Hepatocyte (in vitro differentiated cells): ENCODE data around the gene RAB9A. TPM values are rescaled to one million over a fixed set of nuclear protein-coding genes. Genes with fewer than 3 reads are reported as not detected.

Source experiments
- DNase-seq: peaks from one replicate; pipeline ENCODE4 v3.0.0-alpha.2; 2016; ENCODE audit warnings: low spot score
- H2AFZ ChIP-seq: fragments of 200-600 bp; sonication (generic); 2 replicates; pipeline ENCODE4 v1.6.0; 2016; ENCODE audit warnings: antibody characterized with exemption, mild to moderate bottlenecking
- H3K27ac ChIP-seq: fragments of 200-600 bp; sonication (generic); 2 replicates; pipeline ENCODE4 v1.5.1; 2016; ENCODE audit warnings: mild to moderate bottlenecking
- H3K27me3 ChIP-seq: fragments of 200-600 bp; sonication (generic); 2 replicates; pipeline ENCODE4 v1.6.1; 2016
- H3K36me3 ChIP-seq: fragments of 200-600 bp; sonication (generic); replicated peaks from 2 replicates; pipeline ENCODE4 v1.5.1; 2016; ENCODE audit warnings: low read depth; ENCODE audit not compliant: insufficient read depth
- H3K4me1 ChIP-seq: fragments of 200-600 bp; sonication (generic); 2 replicates; pipeline ENCODE4 v1.5.1; 2016; ENCODE audit warnings: mild to moderate bottlenecking, moderate library complexity; ENCODE audit not compliant: insufficient read depth
- H3K4me2 ChIP-seq: fragments of 200-600 bp; sonication (generic); 2 replicates; pipeline ENCODE4 v1.6.0; 2016
- H3K4me3 ChIP-seq: fragments of 200-600 bp; sonication (generic); 2 replicates; pipeline ENCODE4 v1.5.1; 2016; ENCODE audit warnings: mild to moderate bottlenecking
- H3K79me2 ChIP-seq: fragments of 200-600 bp; sonication (generic); 2 replicates; pipeline ENCODE4 v1.6.0; 2017; ENCODE audit warnings: mild to moderate bottlenecking
- H3K9me2 ChIP-seq: fragments of 200-600 bp; sonication (generic); replicated peaks from 2 replicates; pipeline ENCODE4 v1.6.0; 2017; ENCODE audit warnings: mild to moderate bottlenecking; ENCODE audit not compliant: insufficient read depth
- H3K9me3 ChIP-seq: fragments of 200-600 bp; sonication (generic); 2 replicates; pipeline ENCODE4 v1.5.1; 2016; ENCODE audit warnings: low read depth, mild to moderate bottlenecking
- H4K20me1 ChIP-seq: fragments of 200-600 bp; sonication (generic); 2 replicates; pipeline ENCODE4 v1.6.0; 2016; ENCODE audit warnings: mild to moderate bottlenecking; ENCODE audit not compliant: insufficient read depth, poor library complexity, severe bottlenecking
- EZH2 ChIP-seq: fragments of 200-600 bp; sonication (generic); IDR thresholded peaks from 2 replicates; pipeline ENCODE4 v1.6.1; 2016; ENCODE audit warnings: antibody characterized with exemption, mild to moderate bottlenecking, borderline replicate concordance
- EZH2phosphoT487 ChIP-seq: fragments of 200-600 bp; sonication (generic); IDR thresholded peaks from one replicate; pipeline ENCODE4 v1.6.1; 2018; ENCODE audit warnings: antibody characterized with exemption, mild to moderate bottlenecking, low read depth, moderate library complexity; ENCODE audit not compliant: unreplicated experiment, severe bottlenecking
- WGBS: methylation state at CpG from one replicate; pipeline ENCODE4 v1.1.6; 2016; ENCODE audit warnings: low lambda C conversion rate; ENCODE audit errors: missing lambda C conversion rate; 5-methylcytosine and 5-hydroxymethylcytosine counted together
- polyA plus RNA-seq: library from polyadenylated mRNA; unstranded; fragments of >200 nt; fragmentation: Nextera tagmentation; extraction: Ambion mirVana; gene quantifications from 2 replicates; pipeline ENCODE4 v1.2.1, GENCODE V29; 2016
- total RNA-seq: library from RNA; depleted of rRNA; stranded (reverse); fragments of >200 nt; gene quantifications from 2 replicates; pipeline ENCODE4 v1.2.3, GENCODE V29; 2014
- TF ChIP-seq, protein P1 (sequence below): fragments of 200-600 bp; sonication (generic); IDR thresholded peaks from 2 replicates; pipeline ENCODE4 v1.5.1; 2016; ENCODE audit warnings: antibody characterized with exemption, mild to moderate bottlenecking; ENCODE audit not compliant: poor library complexity

RAB9A gene
- total and polyA plus RNA-seq, 2 experiments from 2014 or later: 51.2 to 66.1 TPM

DNA sequence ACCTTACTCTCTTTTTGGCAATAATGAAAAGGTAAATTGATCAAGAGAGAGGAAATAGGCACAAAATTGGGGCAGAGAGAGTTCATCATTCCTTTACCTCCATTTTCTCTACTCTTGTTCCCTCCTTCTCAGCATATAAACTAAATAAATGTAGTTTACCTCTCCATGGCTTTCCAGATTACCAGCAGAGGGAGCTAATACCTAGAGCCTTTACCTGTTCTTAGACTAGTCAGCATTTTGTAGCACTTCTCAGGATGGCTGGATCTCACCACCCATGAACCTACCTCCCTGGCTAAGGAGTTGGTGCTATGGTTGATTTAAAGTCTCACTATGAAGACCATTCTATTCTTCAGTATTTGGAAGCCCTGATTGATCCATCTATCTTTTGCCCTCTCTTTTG, 61.3 kb downstream of the RAB9A start:
- TF ChIP-seq EZH2: no peak
- TF ChIP-seq, protein P1, sequence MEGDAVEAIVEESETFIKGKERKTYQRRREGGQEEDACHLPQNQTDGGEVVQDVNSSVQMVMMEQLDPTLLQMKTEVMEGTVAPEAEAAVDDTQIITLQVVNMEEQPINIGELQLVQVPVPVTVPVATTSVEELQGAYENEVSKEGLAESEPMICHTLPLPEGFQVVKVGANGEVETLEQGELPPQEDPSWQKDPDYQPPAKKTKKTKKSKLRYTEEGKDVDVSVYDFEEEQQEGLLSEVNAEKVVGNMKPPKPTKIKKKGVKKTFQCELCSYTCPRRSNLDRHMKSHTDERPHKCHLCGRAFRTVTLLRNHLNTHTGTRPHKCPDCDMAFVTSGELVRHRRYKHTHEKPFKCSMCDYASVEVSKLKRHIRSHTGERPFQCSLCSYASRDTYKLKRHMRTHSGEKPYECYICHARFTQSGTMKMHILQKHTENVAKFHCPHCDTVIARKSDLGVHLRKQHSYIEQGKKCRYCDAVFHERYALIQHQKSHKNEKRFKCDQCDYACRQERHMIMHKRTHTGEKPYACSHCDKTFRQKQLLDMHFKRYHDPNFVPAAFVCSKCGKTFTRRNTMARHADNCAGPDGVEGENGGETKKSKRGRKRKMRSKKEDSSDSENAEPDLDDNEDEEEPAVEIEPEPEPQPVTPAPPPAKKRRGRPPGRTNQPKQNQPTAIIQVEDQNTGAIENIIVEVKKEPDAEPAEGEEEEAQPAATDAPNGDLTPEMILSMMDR: peak; percentile 55
- TF ChIP-seq EZH2phosphoT487: no peak
- peak; percentile 38 for DNase-seq
- Histone ChIP-seq H3K4me1 (no peaks in the 10 kb centered on the region), H3K4me2 (no peak overlapping the region), H3K4me3 (no peak overlapping the region), H3K27ac (no peak overlapping the region), H3K79me2 (no peaks in the 10 kb centered on the region), H3K9me2 (no peaks in the 10 kb centered on the region), H3K9me3 (no peaks in the 10 kb centered on the region), H3K36me3 (no peaks in the 10 kb centered on the region), H3K27me3 (no peaks in the 10 kb centered on the region), H2AFZ (no peak overlapping the region), H4K20me1 (no peaks in the 10 kb centered on the region)

DNA sequence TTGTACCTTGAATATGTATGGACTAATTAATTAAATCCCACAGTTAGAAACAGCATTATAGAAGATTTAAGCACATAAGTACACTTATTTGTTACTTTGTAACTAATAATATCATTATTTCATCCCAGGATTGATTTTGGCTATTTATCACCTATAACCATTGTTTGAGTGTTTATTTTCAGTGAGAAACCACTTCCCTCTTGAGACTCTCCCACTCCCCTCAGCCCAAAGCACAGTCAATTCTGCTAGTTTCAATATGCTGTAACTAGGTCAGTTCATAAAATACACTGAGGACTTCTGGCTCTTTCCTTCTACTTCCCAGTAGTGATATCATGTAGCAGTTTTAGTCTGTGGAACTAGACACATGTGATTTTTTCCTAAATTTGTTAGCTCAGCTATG, 61.9 kb downstream of the RAB9A start:
- Histone ChIP-seq H3K4me2 (no peak overlapping the region), H4K20me1 (no peaks in the 10 kb centered on the region), H3K9me2 (no peaks in the 10 kb centered on the region), H3K36me3 (no peaks in the 10 kb centered on the region), H3K9me3 (no peaks in the 10 kb centered on the region), H3K4me3 (no peak overlapping the region), H3K4me1 (no peaks in the 10 kb centered on the region), H3K79me2 (no peaks in the 10 kb centered on the region), H2AFZ (no peak overlapping the region), H3K27me3 (no peaks in the 10 kb centered on the region), H3K27ac (no peak overlapping the region)
- DNase-seq: no peak
- TF ChIP-seq EZH2 (no peak), EZH2phosphoT487 (no peak)
- TF ChIP-seq, protein P1: no peak

DNA sequence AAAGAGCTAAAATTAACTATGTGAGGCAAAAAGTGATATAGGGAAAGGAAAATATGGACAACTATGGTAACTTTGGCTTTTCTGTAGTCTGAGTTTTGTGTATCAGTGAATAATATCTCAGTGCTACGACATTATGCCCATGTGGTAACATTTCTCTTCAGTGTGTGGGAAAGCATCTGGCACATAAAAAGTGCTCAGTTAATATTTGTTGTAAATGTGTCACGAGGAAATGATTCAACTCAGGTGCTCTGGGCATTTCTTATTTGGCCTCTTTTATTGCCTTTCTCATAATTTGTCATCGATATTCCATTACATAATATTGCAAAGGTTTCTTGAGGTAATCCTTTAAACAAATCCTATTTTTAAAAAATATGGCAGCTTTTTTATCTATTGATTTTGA, 63.2 kb downstream of the RAB9A start:
- WGBS: 67% methylated on average over 3 of the region's 3 CpGs

More for the DNA sequence above, 63.2 kb downstream of the RAB9A start:
- Histone ChIP-seq H3K4me2 (no peak overlapping the region), H3K4me3 (no peak overlapping the region), H4K20me1 (no peaks in the 10 kb centered on the region), H3K9me2 (no peaks in the 10 kb centered on the region), H3K27ac (no peak overlapping the region), H3K9me3 (no peaks in the 10 kb centered on the region), H3K4me1 (no peaks in the 10 kb centered on the region), H3K27me3 (no peaks in the 10 kb centered on the region), H3K36me3 (no peaks in the 10 kb centered on the region), H2AFZ (no peak overlapping the region), H3K79me2 (no peaks in the 10 kb centered on the region)
- no peak for DNase-seq
- TF ChIP-seq, protein P1: no peak
- TF ChIP-seq EZH2phosphoT487: no peak
- TF ChIP-seq EZH2: no peak
